IMR-90 (cell line): ENCODE results near the gene TMEM135. TPM values are rescaled to one million over a fixed set of nuclear protein-coding genes. Genes with fewer than 3 reads are reported as not detected.

Experiments used
- ATAC-seq: fragments of 200-7000 bp; cut with Tn5 transposase; 2 replicates; pipeline ENCODE4 v1.9.1; 2020; ENCODE audit warnings: low read depth, mild to moderate bottlenecking, moderate library complexity
- BruUV-seq: library from RNA; stranded (reverse); fragments of 400-500 nt; replicated peaks from 2 replicates; lab custom pipeline; 2021; lab: Mats Ljungman, UMichigan
- CTCF ChIA-PET: fragments of 300-600 bp; formaldehyde crosslinking; extraction: SDS; loops from one replicate; lab custom pipeline; 2021; ENCODE audit warnings: antibody characterized with exemption; lab: Yijun Ruan, JAX
- POLR2A ChIA-PET: fragments of 300-600 bp; sonication (Branson Sonifier 250); formaldehyde crosslinking; loops from one replicate; lab custom pipeline; 2022; ENCODE audit warnings: antibody characterized with exemption; ENCODE audit not compliant: unreplicated experiment; lab: Charles Lee
- DNase-seq: peaks from one replicate; pipeline ENCODE4 v3.0.0; 2013
- H2AFZ ChIP-seq: replicated peaks from 2 replicates; pipeline ENCODE3; 2013; ENCODE audit warnings: low read length, mild to moderate bottlenecking; ENCODE audit not compliant: poor library complexity
- H2AK5ac ChIP-seq: 2 replicates; pipeline ENCODE4 v1.6.1; 2013; ENCODE audit warnings: low read depth, low read length, inconsistent platforms
- H2AK9ac ChIP-seq: replicated peaks from 2 replicates; pipeline ENCODE3; 2013; ENCODE audit warnings: mild to moderate bottlenecking, low read depth, low read length, moderate library complexity; ENCODE audit not compliant: poor library complexity
- H2BK120ac ChIP-seq: 2 replicates; pipeline ENCODE4 v1.6.1; 2013; ENCODE audit warnings: low read depth, low read length, inconsistent platforms
- H2BK15ac ChIP-seq: 3 replicates; pipeline ENCODE4 v1.6.1; 2013; ENCODE audit warnings: low read depth, low read length, inconsistent platforms
- H2BK20ac ChIP-seq: 2 replicates; pipeline ENCODE4 v1.6.1; 2013; ENCODE audit warnings: low read depth, mild to moderate bottlenecking, inconsistent platforms, low read length, moderate library complexity
- H2BK5ac ChIP-seq: 2 replicates; pipeline ENCODE4 v1.6.1; 2013; ENCODE audit warnings: mild to moderate bottlenecking, low read depth, low read length, inconsistent platforms; ENCODE audit not compliant: poor library complexity, severe bottlenecking
- H3K14ac ChIP-seq: replicated peaks from 2 replicates; pipeline ENCODE4 v1.6.1; 2013; ENCODE audit warnings: low read depth, low read length, inconsistent platforms
- H3K18ac ChIP-seq: 2 replicates; pipeline ENCODE4 v1.6.1; 2013; ENCODE audit warnings: low read depth, low read length, control low read depth
- H3K23ac ChIP-seq: 2 replicates; pipeline ENCODE4 v1.6.1; 2013; ENCODE audit warnings: low read depth, low read length, inconsistent platforms
- H3K27ac ChIP-seq: 2 replicates; pipeline ENCODE4 v1.5.1; 2013; ENCODE audit warnings: mild to moderate bottlenecking, control low read depth, low read length; ENCODE audit not compliant: insufficient read depth
- H3K27me3 ChIP-seq: 2 replicates; pipeline ENCODE4 v1.6.1; 2013; ENCODE audit warnings: low read length; ENCODE audit not compliant: control insufficient read depth, insufficient read depth
- H3K36me3 ChIP-seq: 2 replicates; pipeline ENCODE4 v1.6.1; 2013; ENCODE audit warnings: low read length, mixed read lengths; ENCODE audit not compliant: control insufficient read depth, insufficient read depth
- H3K4ac ChIP-seq: 2 replicates; pipeline ENCODE4 v1.6.1; 2013; ENCODE audit warnings: low read depth, low read length, inconsistent platforms
- H3K4me1 ChIP-seq: 2 replicates; pipeline ENCODE4 v1.6.1; 2013; ENCODE audit warnings: low read length, mixed read lengths; ENCODE audit not compliant: control insufficient read depth, insufficient read depth
- H3K4me2 ChIP-seq: 2 replicates; pipeline ENCODE4 v1.6.1; 2013; ENCODE audit warnings: low read depth, mild to moderate bottlenecking, control low read depth, low read length, moderate library complexity
- H3K4me3 ChIP-seq: 2 replicates; pipeline ENCODE4 v1.5.1; 2013; ENCODE audit warnings: low read depth, mild to moderate bottlenecking, control low read depth, low read length, moderate library complexity; ENCODE audit not compliant: insufficient read depth
- H3K56ac ChIP-seq: 2 replicates; pipeline ENCODE4 v1.6.1; 2013; ENCODE audit warnings: low read length, inconsistent platforms; ENCODE audit not compliant: insufficient read depth; ENCODE audit errors: extremely low read depth
- H3K79me1 ChIP-seq, 2 experiments: 2 replicates each; pipeline ENCODE4 v1.6.1; 2013; ENCODE audit warnings: low read length in 2 of 2, inconsistent platforms in 1 of 2, low read depth in 1 of 2
- H3K9ac ChIP-seq: 2 replicates; pipeline ENCODE4 v1.6.1; 2013; ENCODE audit warnings: low read depth, low read length, control low read depth
- H3K9me1 ChIP-seq: 2 replicates; pipeline ENCODE4 v1.6.1; 2013; ENCODE audit warnings: low read length, inconsistent platforms; ENCODE audit not compliant: insufficient read depth
- H3K9me3 ChIP-seq: 2 replicates; pipeline ENCODE4 v1.6.1; 2013; ENCODE audit warnings: low read length; ENCODE audit not compliant: control insufficient read depth, insufficient read depth
- H4K20me1 ChIP-seq: 2 replicates; pipeline ENCODE4 v1.6.1; 2013; ENCODE audit warnings: low read length, inconsistent platforms; ENCODE audit not compliant: insufficient read depth
- H4K5ac ChIP-seq: 2 replicates; pipeline ENCODE4 v1.6.1; 2013; ENCODE audit warnings: mild to moderate bottlenecking, low read depth, low read length, control low read depth
- H4K8ac ChIP-seq, 2 experiments: 2 replicates each; pipeline ENCODE4 v1.6.1; 2013; ENCODE audit warnings: low read depth in 2 of 2, low read length in 2 of 2, control low read depth in 1 of 2, inconsistent platforms in 1 of 2
- H4K91ac ChIP-seq: 2 replicates; pipeline ENCODE4 v1.6.1; 2013; ENCODE audit warnings: low read depth, low read length, inconsistent platforms; ENCODE audit not compliant: insufficient read depth
- BHLHE40 ChIP-seq: fragments of 150-350 bp; IDR thresholded peaks from 2 replicates; pipeline ENCODE4 v1.6.1; 2016; ENCODE audit warnings: mild to moderate bottlenecking, low read depth, low read length
- MXI1 ChIP-seq: IDR thresholded peaks from 2 replicates; pipeline ENCODE4 v1.6.1; 2012; ENCODE audit warnings: low read depth, mild to moderate bottlenecking, low read length, moderate library complexity, borderline replicate concordance
- NFE2L2 ChIP-seq: fragments of 150-350 bp; IDR thresholded peaks from 2 replicates; pipeline ENCODE4 v1.6.1; 2016; ENCODE audit warnings: low read depth, mild to moderate bottlenecking, low read length
- POLR2A ChIP-seq: IDR thresholded peaks from 2 replicates; pipeline ENCODE4 v1.6.1; 2012; ENCODE audit warnings: mild to moderate bottlenecking, low read depth, low read length
- RFX5 ChIP-seq: IDR thresholded peaks from 2 replicates; pipeline ENCODE4 v1.8.0; 2012; ENCODE audit warnings: low read depth, mild to moderate bottlenecking, low read length, moderate library complexity
- WGBS, 2 experiments: methylation state at CpG; one replicate each; pipeline versions ENCODE4 v1.1.5 to v1.1.7; 2013; ENCODE audit warnings: missing lambda C conversion rate in 2 of 2; ENCODE audit not compliant: insufficient read length in 1 of 2; ENCODE audit errors: extremely low coverage in 2 of 2; 5-methylcytosine and 5-hydroxymethylcytosine counted together
- dilution Hi-C: fragments of 300-500 bp; cut with HindIII; formaldehyde crosslinking; loops from one replicate; pipeline ENCODE4 v1.14.3; 2018; ENCODE audit warnings: low sequenced_read_pairs; ENCODE audit not compliant: unreplicated experiment
- in situ Hi-C: fragments of 300-500 bp; cut with MboI; formaldehyde crosslinking; loops from 3 replicates; pipeline ENCODE4 v1.14.3; 2019; ENCODE audit warnings: low sequenced_read_pairs, inconsistent platforms, mixed read lengths
- intact Hi-C: fragments of 100-400 bp; cut with micrococcal nuclease; formaldehyde crosslinking; loops from 2 replicates; pipeline ENCODE4 v1.10.0; 2022
- polyA plus RNA-seq, 3 experiments: library from polyadenylated mRNA; depleted of rRNA; stranded (reverse); fragments of >200 nt; gene quantifications; 2 replicates each; pipeline ENCODE4 v1.2.3, GENCODE V29; 2012; ENCODE audit warnings: low replicate concordance in 1 of 3
- total RNA-seq: library from RNA; depleted of rRNA; stranded (reverse); fragments of >200 nt; gene quantifications from 2 replicates; pipeline ENCODE4 v1.2.3, GENCODE V29; 2012

The TMEM135 gene
- total and polyA plus RNA-seq, 2 of the 4 experiments (the other 2 are of a cell fraction) = 3.9 to 5.9 TPM

DNA sequence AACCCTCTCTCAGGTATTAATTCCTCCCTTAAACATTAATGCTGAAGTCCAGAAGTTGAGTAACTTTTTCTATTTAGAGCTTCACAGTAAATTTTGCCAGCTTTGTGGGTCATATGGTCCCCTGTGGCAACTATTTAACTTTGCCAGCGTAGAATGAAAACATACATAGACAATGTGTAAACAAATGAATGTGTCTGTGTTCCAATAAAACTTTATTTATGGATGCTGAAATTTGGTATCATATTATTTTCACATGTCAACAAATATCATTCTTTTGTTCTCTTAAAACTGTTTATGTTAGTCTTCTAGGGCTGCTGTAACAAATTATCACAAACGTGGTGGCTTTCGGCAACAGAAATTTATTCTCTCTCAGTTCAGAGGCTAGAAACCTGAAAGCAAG lies 85.1 kb downstream of the TMEM135 start:
- in situ Hi-C loops = no loop called here

More for the DNA sequence above, 85.1 kb downstream of the TMEM135 start:
- H2BK5ac ChIP-seq = no peak overlapping the region
- no peaks in the 10 kb centered on the region for H3K79me1 ChIP-seq
- H4K8ac ChIP-seq = no peak overlapping the region
- H2AK5ac ChIP-seq = no peak overlapping the region
- no peak overlapping the region for H2AK9ac ChIP-seq
- no peak overlapping the region for H2BK15ac ChIP-seq
- no peak for ATAC-seq
- no peak overlapping the region for H2BK120ac ChIP-seq
- ChIA-PET POLR2A (no interaction called here), CTCF (no interaction called here)
- peaks cover 3% of the 10 kb centered on the region; the same call in 1 of the 2 replicates for H3K9me1 ChIP-seq
- H4K91ac ChIP-seq = no peak overlapping the region
- no peak overlapping the region for H3K23ac ChIP-seq
- intact Hi-C loops = no loop called here
- no peak for TF ChIP-seq BHLHE40
- TF ChIP-seq RFX5 = no peak
- TF ChIP-seq POLR2A = no peak
- no peak for TF ChIP-seq NFE2L2
- TF ChIP-seq MXI1 = no peak
- no peak overlapping the region for H3K56ac ChIP-seq
- no peak overlapping the region for H4K5ac ChIP-seq
- H3K9me3 ChIP-seq = no peaks in the 10 kb centered on the region
- no CpG with 5 or more reads among the region's 3 CpGs for WGBS, 2 experiments
- H3K14ac ChIP-seq = no peak overlapping the region
- H3K4me2 ChIP-seq = no peak overlapping the region
- no peaks in the 10 kb centered on the region for H3K36me3 ChIP-seq
- no peaks in the 10 kb centered on the region for H4K20me1 ChIP-seq
- dilution Hi-C loops = no loop called here
- no peak overlapping the region for H3K27ac ChIP-seq
- H3K9ac ChIP-seq = no peak overlapping the region
- no peak overlapping the region for H3K4ac ChIP-seq
- H3K4me1 ChIP-seq = no peaks in the 10 kb centered on the region
- BruUV-seq = no TSS peak
- no peak overlapping the region for H2BK20ac ChIP-seq
- no peak for DNase-seq
- H3K18ac ChIP-seq = no peak overlapping the region
- no peak overlapping the region for H3K4me3 ChIP-seq
- H3K27me3 ChIP-seq = no peaks in the 10 kb centered on the region
- H2AFZ ChIP-seq = no peak overlapping the region
